ENCODE data around the gene IGHMBP2.

DNA sequence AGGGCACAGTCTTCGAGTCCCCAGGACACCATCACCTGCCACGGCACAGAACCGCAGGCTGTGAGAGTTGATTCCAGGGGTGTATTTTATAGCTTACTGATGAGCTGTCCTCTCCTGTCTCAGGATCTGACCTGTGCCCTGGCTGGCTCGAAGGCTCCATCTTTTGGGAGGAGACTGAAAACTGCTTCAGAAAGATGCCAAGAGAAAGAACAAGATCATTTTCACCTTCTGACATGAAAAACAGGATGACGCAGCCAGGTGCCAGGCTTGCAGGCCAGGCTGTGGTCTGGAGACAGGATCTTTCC, 74.9 kb downstream of the IGHMBP2 start:
- TF ChIP-seq, protein P1, sequence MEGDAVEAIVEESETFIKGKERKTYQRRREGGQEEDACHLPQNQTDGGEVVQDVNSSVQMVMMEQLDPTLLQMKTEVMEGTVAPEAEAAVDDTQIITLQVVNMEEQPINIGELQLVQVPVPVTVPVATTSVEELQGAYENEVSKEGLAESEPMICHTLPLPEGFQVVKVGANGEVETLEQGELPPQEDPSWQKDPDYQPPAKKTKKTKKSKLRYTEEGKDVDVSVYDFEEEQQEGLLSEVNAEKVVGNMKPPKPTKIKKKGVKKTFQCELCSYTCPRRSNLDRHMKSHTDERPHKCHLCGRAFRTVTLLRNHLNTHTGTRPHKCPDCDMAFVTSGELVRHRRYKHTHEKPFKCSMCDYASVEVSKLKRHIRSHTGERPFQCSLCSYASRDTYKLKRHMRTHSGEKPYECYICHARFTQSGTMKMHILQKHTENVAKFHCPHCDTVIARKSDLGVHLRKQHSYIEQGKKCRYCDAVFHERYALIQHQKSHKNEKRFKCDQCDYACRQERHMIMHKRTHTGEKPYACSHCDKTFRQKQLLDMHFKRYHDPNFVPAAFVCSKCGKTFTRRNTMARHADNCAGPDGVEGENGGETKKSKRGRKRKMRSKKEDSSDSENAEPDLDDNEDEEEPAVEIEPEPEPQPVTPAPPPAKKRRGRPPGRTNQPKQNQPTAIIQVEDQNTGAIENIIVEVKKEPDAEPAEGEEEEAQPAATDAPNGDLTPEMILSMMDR (tag by site-specific recombination; IDR thresholded peaks at IDR 0.05) = no peak
- TF ChIP-seq ZNF274 (IDR thresholded peaks at IDR 0.05; ENCODE audit: low read length) = no peak
- no peak for TF ChIP-seq ZNF274 (tag by site-specific recombination; IDR thresholded peaks at IDR 0.05; ENCODE audit: borderline replicate concordance)
- no peak for TF ChIP-seq YY1 (tag by site-specific recombination; IDR thresholded peaks at IDR 0.05)
- no peak for TF ChIP-seq KLF10 (tag by site-specific recombination; IDR thresholded peaks at IDR 0.05)
- TF ChIP-seq PATZ1 (tag by site-specific recombination; IDR thresholded peaks at IDR 0.05) = no peak
- TF ChIP-seq ZNF513 (tag by site-specific recombination; IDR thresholded peaks at IDR 0.05) = no peak
- TF ChIP-seq TCF7L2 (IDR thresholded peaks at IDR 0.05; ENCODE audit: borderline replicate concordance, low read depth, low read length) = no peak
- TF ChIP-seq ZNF596 (tag by site-specific recombination; IDR thresholded peaks at IDR 0.05) = no peak
- no peak for TF ChIP-seq ZNF121 (tag by site-specific recombination; IDR thresholded peaks at IDR 0.05)
- TF ChIP-seq, protein P2, sequence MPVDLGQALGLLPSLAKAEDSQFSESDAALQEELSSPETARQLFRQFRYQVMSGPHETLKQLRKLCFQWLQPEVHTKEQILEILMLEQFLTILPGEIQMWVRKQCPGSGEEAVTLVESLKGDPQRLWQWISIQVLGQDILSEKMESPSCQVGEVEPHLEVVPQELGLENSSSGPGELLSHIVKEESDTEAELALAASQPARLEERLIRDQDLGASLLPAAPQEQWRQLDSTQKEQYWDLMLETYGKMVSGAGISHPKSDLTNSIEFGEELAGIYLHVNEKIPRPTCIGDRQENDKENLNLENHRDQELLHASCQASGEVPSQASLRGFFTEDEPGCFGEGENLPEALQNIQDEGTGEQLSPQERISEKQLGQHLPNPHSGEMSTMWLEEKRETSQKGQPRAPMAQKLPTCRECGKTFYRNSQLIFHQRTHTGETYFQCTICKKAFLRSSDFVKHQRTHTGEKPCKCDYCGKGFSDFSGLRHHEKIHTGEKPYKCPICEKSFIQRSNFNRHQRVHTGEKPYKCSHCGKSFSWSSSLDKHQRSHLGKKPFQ (tag by site-specific recombination; IDR thresholded peaks at IDR 0.05) = no peak
- TF ChIP-seq FEZF1 (tag by site-specific recombination; IDR thresholded peaks at IDR 0.05) = no peak
- TF ChIP-seq, protein P3, sequence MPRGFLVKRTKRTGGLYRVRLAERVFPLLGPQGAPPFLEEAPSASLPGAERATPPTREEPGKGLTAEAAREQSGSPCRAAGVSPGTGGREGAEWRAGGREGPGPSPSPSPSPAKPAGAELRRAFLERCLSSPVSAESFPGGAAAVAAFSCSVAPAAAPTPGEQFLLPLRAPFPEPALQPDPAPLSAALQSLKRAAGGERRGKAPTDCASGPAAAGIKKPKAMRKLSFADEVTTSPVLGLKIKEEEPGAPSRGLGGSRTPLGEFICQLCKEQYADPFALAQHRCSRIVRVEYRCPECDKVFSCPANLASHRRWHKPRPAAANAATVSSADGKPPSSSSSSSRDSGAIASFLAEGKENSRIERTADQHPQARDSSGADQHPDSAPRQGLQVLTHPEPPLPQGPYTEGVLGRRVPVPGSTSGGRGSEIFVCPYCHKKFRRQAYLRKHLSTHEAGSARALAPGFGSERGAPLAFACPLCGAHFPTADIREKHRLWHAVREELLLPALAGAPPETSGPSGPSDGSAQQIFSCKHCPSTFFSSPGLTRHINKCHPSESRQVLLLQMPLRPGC (tag by site-specific recombination; IDR thresholded peaks at IDR 0.05) = no peak
- TF ChIP-seq ZNF148 (tag by site-specific recombination; IDR thresholded peaks at IDR 0.05; ENCODE audit: borderline replicate concordance) = no peak
